ENCODE measurements around the gene PTGFR.

PTGFR gene, protein sequence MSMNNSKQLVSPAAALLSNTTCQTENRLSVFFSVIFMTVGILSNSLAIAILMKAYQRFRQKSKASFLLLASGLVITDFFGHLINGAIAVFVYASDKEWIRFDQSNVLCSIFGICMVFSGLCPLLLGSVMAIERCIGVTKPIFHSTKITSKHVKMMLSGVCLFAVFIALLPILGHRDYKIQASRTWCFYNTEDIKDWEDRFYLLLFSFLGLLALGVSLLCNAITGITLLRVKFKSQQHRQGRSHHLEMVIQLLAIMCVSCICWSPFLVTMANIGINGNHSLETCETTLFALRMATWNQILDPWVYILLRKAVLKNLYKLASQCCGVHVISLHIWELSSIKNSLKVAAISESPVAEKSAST

DNA sequence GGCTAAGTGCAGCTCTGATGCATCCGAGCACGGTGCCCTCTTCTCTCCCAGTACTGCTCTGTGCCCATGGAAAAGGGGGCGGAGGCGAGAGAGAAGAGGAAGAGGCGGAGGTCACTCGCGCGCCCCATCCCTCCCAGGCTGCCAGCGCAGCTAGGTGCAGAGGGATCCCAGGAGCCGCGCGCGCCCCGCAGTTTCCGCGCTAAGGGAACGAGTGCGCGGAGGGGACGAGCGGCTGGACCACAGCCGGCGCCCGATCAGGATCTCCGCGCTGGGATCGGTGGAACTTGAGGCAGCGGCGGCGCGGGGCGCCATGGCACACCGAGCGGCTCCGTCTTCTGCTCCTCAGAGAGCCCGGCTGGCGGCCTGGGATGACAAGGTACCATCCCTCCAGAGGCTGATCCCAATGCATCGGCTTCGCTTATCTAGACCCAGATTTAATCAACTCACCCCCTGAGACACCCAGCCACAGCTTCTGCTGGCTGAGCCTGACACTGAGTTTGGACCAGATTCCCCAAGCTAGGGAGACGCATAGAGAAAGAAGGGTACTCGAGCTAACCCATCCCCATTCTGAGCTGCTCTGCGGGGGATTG is at the start of gene PTGFR:
Gene PTGFR, plus strand, starts transcription at position 114 of the 590 bp plus-strand sequence. CDS start 1,770 bp downstream, outside the sequence.
- DNase-seq: no peak

DNA sequence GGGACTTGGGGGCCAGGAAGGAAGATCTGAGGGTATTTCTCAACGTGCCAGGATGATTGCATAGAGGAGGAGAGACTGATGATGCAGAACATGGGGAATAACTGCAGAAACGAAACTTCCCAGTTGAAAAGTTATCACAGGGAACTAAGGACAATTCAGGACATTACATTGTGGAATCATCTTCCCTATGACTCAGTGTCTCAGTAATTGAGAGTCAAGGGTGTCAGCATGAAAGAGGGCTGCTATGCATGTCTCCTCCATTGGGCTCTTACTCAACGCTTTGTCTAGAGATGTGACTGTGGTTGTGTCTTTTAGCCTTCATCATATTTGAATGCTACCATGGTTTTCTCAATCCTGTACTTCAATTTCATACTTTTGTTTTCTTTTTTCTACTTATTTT is 48.9 kb upstream of the PTGFR start:
- DNase-seq: no peak

DNA sequence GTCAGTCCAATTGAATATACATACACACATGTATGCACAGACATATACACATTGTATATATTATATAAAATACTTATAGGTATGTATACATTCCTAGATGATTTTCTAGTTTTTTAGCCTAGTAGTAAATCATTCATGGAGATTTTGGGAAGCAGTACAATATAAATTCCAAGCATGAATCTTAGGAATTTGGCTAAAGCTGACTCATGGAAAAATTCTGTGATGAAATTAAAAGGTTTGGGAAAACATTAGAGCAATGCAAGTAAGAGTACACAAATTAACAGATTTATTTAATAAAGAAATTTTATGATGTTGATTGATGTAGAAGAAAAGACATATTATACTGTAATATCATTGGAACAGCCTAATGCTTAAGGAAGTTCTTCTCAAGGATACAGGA is 43.7 kb upstream of the PTGFR start:
- DNase-seq: no peak

DNA sequence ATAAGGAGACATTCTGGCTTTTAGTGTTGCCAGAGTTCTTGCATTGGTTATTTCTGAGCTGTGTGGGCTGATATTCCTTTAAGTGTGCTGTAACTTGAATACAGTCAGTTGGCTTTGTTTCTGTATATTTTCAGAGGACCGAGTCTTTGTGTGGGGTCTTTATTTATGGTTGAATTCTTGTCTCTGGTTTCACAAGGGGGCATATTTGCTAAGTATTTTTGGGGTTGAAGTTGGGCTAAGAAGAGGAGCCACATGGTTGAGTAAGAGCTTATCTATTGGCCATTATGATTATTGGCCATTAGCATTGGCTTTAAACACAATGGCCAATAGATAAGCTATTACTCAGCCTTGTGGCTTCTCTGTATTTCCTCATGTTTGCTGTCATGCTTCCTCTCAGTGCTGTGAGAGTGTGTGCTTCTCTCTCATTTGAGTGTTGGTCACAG is 26.3 kb upstream of the PTGFR start:
- no peak for DNase-seq

DNA sequence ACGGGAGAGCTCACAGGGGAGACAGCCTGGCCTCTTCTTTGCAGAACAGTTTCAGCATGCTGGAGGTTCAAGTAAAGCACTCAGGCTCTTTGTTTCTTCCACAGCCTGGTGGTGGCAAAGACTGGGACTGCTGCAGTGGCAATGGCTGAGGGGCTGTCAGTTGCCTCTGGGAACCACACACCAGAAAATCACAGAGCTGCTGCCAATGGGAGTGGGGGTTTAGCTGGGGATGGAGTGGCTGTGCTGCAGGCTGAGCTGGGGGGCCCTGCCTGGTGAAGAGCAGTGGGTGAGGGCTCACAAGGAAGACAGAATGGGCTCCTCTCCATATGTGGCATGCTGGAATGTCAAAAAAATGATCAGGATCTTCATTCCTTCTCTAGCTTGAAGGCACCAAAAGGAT is 25.6 kb upstream of the PTGFR start:
- no peak for DNase-seq

DNA sequence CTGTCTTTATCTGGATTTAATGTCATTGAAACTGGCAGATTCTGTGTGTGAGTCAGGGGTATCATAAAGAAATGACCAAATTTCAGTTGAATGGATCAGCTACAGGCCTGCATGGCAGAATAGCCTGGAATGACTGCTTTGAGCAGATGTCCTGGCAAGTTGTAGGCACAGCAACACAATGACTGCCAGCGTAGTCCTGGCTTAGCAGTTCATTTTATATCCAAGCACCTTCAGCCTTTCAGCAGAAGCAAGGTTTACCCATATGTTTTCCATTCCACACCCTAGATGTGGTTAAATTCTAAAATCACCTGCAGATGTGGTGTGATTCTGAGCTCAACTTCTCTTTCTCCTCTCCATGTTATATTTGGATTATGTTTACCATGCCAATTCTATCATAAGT is 22.3 kb upstream of the PTGFR start:
- DNase-seq: no peak

DNA sequence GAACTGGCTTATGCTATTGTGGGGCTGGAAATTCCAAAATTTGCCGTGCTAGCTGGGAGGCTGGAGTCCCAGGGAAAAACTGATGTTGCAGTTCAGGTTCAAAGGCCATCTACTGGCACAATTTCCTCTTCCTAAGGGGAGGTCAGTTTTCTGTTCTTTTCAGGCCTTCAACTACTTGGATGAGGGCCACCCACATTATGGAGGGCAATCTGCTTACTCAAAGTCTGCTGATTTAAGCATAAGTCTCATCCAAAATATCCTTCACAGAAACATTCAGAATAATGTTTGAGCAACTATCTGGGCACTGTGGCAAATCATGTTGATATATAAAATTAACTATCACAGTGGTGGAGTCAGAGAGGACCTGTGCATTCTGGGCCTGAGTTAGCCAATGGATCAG is 21.2 kb upstream of the PTGFR start:
- no peak for DNase-seq

DNA sequence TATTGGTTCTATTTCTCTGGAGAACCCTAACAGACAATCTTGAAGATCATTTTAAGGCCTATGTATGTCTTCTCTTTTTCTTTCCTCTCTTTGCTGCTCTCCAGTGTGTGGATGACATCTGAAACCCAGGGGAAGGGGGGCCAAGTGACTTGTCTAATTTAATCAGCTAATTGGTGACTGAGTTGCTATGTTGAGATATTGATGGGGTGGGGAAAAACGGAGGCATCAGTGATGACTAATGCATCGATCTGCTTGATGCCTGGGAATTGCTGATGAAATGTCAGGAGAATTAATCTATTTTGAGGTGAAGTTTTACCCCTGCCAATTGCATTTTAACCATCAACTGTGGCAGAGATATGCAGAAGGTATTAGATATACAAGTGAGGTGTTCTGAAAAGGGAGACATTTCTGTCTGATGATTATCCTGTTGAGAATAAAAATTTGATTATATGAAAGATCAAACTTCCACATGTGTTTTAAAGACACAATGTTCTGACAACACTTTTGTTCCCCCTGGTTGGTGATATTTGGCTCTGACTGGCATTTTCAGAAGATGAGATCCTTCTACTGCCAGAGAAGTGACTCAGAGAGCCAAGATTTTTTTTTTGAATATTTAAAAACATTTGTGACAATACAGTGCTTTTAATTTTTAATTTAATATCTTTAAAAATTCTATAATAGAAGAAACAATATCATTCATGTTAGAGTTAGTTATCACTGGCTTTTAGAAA is 18.7 kb upstream of the PTGFR start:
- DNase-seq: no peak

DNA sequence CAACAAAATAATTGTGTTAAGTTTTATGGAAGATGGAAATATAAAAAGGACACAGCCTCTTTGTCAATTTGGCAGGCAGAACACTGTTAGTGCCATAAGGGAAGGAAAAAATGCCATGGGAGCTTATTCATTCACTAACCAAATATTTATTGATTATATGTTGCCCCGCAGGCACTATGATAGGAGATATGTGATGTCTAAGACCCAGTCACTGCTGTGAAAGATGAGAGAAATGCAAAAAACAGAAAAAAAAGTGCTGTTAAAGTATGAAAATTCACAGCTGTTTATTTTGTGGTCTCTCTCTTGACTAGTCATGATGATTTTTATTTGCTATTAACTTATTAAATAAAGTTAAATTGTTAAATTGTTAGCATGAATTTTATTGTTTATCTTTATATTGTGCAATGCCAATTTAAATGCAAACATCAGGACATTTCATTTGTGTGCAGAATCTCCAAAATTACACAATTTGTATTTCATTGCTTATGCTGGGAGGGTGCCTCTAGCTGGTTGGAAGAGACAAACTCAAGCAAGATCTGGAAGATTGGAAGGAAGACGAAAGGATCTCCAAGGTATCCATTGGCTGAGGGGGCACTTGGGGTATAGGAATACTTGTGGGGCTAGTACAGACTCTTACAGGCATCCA is 17.8 kb upstream of the PTGFR start:
- DNase-seq: no peak

DNA sequence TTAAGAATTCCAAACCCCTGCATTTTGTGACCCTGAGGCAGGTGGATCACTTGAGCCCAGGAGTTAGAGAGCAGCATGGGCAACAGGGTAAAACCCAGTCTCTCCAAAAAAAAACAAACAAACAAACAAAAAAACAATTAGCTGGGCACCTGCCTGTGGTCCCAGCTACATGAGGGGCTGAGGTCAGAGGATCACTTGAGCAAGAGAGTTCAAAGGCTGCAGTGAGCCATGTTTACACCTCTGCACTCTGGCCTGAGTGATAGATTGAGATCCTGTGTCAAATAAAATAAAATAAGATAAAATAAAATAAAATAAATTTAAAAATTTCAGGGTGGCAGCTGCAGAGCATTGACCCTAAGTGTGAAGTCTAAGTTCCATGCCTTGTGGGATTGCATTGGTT is 16.7 kb upstream of the PTGFR start:
- no peak for DNase-seq

DNA sequence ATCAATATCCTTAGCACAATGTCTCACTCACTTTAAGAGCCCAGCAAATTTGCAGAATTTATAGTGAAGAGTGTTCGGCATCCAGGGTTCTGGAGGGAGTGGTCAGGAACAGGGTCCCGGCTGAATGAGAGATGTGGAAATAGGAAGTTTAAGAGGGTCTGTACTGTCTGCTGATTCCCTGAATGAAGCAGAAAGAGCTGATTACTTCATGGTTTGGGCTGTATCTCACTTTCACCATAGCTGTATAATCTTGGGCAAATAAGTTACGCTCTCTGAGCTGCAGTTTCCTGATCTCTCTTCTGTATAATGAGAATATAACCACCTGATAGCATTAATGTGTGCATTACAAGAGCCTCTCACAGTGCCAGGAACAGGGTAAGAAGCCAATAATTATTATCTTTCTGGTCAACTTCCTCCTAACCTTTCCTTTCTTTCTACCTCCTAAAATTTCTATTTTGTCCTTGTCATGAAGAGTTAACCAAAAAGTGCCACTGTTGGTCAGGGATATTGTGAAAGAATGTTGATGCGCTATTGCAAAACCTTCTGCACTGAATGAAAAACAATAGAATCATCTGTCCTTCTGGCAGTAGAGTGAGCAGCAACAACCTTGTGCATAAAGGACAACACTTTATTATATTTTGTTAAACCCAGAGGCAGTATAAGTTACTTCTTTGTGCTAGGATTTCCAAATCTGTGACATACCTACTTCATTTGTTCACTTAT is 14.7 kb upstream of the PTGFR start:
- DNase-seq: no peak

DNA sequence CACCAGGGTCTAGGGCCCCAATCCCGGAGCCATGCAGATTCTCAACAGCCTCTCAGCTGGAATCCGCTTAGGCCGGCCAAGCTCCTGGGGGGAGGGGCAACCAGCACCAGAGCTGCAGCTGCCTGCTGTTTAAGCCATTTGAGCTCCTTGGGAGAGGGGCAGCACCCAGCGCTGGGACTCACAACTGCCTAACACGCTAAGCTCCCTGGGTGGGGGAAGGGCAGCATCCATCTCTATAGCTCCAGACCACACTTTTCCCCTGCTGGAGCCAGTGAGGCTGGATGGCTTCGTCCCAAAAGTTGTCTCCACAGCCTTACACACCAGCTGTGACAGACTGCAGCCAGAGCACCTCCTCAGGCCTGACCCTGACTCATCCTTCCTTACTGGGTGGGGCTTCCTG is 6.9 kb upstream of the PTGFR start:
- no peak for DNase-seq

DNA sequence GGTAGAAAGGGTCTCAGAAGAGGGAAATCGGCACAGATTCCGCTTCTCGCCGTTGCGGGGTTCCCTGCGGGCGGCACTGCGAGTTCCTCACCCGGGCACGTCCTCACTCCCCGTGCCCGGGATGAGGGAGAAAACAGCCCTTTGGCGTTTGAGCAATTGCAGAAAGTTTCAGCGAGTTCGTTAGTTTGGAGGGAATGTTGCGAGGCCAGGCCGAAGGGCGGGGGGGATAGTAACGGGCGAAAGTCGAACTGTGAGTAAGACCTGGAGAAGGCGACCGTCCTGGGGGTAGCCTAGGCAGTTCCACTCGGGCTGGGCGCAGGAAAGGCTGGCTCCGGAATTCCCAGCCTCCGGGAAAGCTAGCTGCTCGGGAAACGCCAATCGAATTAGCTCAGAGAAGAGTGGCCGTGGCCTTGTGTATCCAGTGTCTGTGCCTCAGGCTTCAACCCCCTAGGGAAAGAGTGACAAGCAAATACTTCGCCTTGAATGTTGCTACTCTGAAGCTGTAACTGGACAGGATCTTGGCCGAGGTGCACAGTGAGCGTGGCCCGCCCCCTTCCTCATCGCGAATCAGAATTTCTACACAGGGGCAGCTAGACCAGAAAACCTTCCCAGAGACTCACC is 787 bp downstream of the PTGFR start:
- DNase-seq: no peak

DNA sequence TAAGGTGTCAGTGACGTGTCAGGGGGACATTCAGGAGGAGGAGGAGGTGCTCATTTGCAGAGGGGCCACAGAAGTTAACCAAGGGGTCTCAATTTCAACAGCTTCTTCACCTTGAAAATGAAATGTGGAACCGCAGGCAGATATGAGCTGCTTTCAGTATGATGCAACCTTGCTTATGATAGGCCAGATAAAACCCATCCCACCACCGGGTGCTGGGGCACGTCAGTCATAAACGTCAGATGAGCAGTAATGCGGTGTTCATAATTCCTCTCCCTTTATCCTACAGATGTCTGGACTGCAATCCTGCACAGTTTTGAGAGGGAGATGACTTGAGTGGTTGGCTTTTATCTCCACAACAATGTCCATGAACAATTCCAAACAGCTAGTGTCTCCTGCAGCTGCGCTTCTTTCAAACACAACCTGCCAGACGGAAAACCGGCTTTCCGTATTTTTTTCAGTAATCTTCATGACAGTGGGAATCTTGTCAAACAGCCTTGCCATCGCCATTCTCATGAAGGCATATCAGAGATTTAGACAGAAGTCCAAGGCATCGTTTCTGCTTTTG is 1.7 kb downstream of the PTGFR start:
- no peak for DNase-seq

DNA sequence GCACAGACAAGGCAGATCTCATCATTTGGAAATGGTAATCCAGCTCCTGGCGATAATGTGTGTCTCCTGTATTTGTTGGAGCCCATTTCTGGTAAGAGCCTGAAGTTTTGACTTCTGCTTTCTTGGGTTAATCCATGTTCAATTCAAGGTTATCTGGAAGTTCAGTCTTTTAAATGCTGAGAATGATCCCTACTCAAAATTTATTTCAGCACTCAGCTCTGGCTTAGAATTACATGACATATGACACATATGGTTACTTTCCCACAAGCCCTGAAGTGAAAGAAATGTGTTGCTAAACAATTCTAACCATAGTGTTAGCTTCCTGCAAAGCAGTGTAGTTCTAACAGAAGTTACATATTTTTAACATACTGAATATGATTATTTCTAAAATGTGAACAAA is 2.7 kb downstream of the PTGFR start:
- DNase-seq: no peak

DNA sequence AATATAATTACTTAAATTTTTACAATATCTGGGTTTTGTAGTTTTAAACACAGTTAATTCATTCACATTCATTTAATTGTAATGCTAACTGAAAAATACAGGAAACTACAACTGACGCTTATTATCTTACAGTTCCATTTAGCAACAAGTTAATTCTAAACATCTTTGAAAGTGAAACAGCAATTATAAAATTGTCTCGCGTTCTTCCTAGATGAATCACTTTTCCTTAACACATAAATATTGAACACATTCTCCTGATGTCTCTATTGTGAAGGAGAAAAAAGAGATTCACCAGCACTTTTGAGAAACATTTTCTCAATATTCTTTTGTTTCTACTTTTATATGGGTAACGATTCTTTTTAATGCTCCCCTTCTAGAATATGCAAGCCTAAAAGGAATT is 6.4 kb downstream of the PTGFR start:
- no peak for DNase-seq

DNA sequence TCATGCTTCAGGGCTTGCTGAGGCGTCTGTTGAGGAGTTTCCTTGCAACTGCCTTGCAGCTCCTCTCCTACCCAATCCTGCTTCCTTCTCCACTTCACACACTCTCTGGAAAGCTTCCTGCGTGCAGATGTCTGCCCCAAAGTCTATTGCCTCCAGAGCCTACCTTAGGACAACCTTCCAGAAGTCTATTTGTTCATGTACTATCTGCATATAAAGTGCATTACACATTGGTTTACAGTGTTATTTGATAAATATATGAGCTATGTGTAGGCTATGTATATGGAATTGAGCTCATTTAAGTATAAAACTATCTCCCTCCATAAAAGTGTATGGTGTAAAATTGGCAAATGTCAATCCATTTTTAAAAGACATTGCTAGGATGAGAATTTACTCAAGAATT is 9.8 kb downstream of the PTGFR start:
- DNase-seq: no peak

DNA sequence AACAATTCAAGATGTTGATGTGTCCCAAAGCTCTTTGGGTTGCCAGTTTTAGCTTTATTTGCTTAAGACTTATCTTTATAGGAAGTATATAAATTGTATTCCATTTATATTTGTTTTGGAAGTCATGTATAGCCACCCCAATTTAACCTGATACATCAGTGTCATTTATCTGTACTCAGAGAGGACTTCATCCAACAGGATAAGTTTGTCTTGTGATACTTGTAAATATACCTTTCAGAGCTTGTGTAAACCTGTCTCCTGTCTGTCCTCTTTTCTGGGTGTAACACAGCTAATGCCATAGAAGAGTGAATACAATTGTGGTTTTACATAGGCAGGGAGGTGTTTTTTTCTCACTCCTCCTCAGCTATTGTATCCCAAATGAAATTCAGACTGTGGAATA is 10.4 kb downstream of the PTGFR start:
- no peak for DNase-seq

DNA sequence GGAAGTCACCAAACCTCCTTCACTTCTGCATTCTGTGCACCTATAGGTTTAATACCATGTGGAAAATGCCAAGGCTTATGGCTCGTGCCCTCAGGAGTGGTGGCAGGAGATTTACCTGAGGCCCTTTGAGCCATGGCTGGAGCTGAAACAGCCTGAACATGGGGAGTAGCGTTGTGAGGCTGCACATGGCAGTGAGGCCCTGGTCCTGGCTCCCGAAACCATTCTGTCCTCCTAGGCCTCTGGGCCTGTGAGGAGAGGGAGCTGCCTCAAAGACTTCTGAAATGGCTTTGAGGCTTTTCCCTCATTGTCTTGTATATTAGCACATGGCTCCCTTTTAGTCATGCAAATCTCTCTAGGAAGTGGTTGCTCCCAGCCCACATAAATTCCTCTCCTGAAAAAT is 20.6 kb downstream of the PTGFR start:
- DNase-seq: no peak

DNA sequence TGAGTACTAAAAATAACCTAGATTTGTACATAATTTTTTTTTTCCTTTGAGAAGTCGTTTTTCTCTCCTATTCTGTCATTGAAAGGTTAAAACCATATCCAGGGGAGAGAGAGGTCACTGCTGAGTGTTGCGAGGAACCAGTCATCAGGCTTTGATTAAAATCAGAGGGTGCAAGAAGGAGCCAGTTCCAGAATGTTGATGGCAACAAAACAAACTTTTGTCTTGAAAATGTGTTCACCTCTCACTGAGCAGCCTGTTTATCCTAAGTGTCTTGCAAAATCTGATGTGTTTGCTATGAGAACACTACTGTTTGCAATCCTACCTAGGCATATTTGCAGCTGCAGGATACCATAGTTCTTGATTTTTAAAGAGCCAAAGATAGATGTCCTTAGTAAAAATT is 25.9 kb downstream of the PTGFR start:
- DNase-seq: no peak

DNA sequence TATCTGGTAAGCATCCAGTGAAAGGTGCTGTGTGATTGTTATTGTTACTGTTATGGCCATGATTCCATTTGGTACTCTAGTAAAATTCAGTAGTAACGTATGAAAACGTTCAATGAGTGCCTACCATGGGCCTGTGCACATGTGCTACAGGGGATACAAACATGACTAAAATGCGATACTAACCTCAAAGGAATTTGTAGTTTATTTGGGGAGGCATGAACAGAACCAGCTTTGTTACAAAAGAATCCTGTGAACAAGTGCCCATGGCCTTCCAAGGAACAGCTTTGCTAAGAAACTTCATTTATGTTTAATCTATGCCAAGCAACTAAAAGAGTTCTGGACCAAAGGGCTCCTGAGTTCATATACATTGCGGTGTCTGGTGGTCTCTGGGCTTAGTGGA is 28.7 kb downstream of the PTGFR start:
- no peak for DNase-seq

DNA sequence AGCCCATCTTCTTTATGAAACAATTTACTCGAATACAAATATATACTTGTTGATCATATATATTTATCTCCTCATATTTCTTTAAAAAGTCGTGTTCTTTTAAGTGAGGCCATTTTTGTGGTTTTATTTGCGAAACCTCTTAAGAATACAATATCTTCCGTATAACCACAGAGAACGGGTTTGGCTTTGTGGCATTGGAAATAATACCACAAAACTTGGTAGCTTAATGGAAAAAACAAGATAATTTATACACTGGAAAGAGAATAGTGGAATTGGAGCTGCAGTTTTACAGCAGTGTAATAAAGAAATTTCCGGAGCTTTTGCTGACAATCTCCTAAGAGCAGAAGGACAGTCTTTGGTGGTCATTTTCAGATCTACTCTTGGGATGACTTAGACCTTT is 29.4 kb downstream of the PTGFR start:
- no peak for DNase-seq
